ENCODE data around the gene USP13. TPM values are rescaled to one million over a fixed set of nuclear protein-coding genes. Genes with fewer than 3 reads are reported as not detected.

USP13 gene
- 10.3 and 15.9 TPM in 2 replicates for total RNA-seq

GRCh38 chr3:179652447-179653095 is at the start of gene USP13:
USP13 (plus strand) TSS chr3:179653040; CDS start chr3:179653226, 186 bp downstream.

GRCh38 chr3:179604321-179605078 is 48.3 kb upstream of the USP13 start, which contains the start of the genes MRPL47 and NDUFB5:
MRPL47 (minus strand) TSS chr3:179604638; CDS start chr3:179604624, 14 bp downstream.
NDUFB5 (plus strand) TSS chr3:179604794; CDS start chr3:179604816, 22 bp downstream.

Other genes with a start within 250 kb of the USP13 start
- 51.2 and 55.9 TPM in 2 replicates for gene GNB4, start 201.6 kb upstream of the USP13 start, total RNA-seq
- gene ACTL6A, start 90.1 kb upstream of the USP13 start, total RNA-seq = 58.5 and 97.1 TPM in 2 replicates
- 30.3 and 38.6 TPM in 2 replicates for gene MRPL47, start 48.4 kb upstream of the USP13 start, total RNA-seq
- 81.6 and 93.6 TPM in 2 replicates for gene NDUFB5, start 48.2 kb upstream of the USP13 start, total RNA-seq